Anterior cingulate cortex (tissue), 58 donors: ENCODE data around the gene BTNL2.
"Not testable (repeated sequence)": the region's sequence is repeated elsewhere in the genome, so short reads cannot be mapped to it uniquely, and the experiment has no call there.

Source experiments
- DNase-seq, 58 donors: peaks; one replicate each; lab custom pipeline; 2025; lab: John Stamatoyannopoulos, UW

The BTNL2 gene

GRCh38 chr6:32371803-32372202 is 35.2 kb downstream of the BTNL2 start, which contains the start of gene TSBP1:
Gene TSBP1 (minus strand): TSS chr6:32371903. CDS start chr6:32371706, 197 bp downstream.
- DNase-seq = no peak

GRCh38 chr6:32371229-32371628 is 35.8 kb downstream of the BTNL2 start:
- DNase-seq = no peak

DNA sequence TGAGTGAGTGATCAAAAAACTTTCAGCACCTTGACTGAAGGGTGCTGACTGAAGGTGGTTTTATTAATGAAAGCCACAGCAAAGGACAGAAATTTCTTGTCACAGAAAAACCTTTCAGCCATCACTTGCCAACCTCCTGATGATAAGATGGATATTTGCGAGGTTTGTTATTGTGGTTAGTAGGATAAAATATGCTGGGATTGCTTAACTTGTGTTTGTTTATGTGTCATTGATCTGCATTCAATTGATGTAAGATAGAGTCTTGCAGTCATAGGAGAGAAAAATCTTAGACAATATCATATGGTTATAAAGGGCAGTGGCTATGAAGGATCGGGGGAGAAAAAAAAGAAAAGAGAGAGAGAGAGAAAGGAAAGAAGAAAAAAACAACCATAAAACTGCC is 36.5 kb downstream of the BTNL2 start:
- no peak for DNase-seq

DNA sequence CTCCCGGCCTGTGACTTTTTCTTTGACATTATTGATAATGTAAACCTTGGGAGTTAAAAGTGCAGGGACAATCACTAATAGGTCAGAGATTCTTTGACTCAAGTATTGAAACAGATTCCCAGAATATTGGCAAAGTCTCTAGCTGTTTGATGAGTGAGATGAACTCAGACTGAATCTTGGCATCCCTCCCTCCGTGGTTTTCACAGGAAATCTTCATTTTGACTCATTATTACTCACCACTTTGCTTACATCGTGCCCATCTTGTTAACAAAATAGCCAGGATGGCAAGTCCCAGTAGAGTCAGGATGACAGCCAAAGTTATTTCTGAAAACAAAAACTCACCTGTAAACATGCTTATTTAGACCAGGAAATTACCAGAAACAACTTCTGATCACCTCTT is 37.3 kb downstream of the BTNL2 start:
- DNase-seq = no peak

DNA sequence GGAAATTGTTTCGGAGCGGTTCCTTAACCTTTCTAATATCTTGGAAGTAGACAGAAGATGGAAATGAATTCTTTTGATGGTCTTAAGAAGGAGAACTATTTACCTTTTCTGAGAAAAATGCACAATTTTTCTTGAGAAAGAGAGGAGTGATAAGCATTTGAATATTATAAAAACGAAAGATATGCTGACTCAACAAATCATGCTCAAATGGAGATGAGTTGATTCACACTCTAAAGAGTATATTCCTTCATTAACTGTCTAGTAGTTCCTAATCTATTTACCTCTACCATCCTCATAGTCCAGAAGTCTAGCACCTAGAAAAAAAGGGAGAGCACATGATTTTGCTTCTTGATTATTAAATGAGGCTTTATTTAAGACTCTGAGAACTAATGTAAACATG is 39.3 kb downstream of the BTNL2 start:
- DNase-seq = no peak

DNA sequence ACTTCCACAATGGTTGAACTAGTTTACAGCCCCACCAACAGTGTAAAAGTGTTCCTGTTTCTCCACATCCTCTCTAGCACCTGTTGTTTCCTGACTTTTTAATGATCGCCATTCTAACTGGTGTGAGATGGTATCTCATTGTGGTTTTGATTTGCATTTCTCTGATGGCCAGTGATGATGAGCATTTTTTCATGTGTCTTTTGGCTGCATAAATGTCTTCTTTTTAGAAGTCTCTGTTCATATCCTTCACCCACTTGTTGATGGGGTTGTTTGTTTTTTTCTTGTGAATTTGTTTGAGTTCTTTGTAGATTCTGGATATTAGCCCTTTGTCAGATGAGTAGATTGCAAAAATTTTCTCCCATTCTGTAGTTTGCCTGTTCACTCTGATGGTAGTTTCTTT is 47.8 kb downstream of the BTNL2 start:
- not testable (repeated sequence) for DNase-seq

- DNase-seq = not testable (repeated sequence)
Observed at GRCh38 chr6:32358548-32358947, 48.4 kb downstream of the BTNL2 start.

DNA sequence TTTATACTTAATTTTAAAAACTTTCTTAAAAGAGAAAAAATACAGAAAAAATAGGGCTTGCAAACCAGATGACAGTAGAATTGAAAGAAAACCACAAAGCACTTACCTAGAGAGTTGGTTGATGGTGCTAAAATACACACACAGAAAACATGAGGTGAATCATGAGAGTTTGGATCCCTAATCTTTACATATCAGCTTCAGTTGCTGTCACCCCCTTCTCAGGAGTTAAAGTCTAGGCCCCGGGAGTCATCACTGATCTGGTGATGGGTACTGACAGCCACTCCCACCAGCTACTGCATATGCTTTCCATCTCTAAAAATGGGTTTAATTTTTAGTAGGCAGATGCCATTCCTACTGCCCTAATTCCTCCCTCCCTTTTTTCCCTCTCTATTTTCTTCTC is 52.0 kb downstream of the BTNL2 start:
- no peak for DNase-seq

DNA sequence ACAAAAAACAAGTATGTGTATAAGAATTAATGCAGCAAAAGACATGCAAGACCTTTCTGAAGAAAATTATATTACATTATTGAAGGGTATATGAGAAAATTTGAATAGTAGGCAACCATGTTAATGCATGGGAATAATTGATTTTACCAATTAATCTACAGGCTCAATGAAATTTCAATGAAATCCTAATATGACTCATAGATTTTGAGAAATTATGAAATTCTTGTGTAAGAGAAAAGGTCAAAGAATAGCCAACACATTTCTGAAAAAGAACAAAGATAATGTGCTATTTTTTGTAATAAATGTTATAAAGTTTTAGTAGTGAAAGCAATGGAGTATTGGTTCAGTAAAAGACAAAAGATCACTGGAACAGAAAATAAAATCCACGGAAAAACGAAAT is 53.6 kb downstream of the BTNL2 start:
- no peak for DNase-seq
